Islet precursor cell (in vitro differentiated cells): Measurements from ENCODE around the gene DNAJC5G.
"Not testable (repeated sequence)": the region's sequence is repeated elsewhere in the genome, so short reads cannot be mapped to it uniquely, and the experiment has no call there.

ENCODE experiments used
- DNase-seq: peaks from one replicate; pipeline ENCODE4 v3.0.0-alpha.2; 2018

Gene DNAJC5G

DNA sequence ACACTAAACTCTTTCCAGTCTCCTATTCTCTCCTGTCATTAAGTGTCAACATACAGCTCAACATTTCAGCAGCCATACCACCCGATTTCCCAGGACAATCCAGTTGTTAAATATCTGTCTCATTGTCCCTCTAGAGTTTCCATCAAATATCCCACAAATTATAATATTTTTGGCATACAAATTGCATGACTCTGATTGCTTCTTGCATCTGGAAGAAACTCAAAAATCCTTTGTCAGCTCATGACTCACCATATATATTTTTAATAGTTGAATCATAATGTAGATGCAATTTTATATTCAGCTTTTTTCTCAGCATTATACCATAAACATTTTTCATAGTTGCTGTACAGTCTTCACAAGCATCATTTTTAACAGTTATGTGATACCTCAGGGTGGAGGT is 19.6 kb upstream of the DNAJC5G start:
- no peak for DNase-seq

- DNase-seq: no peak
Measured at GRCh38 chr2:27256855-27257454, 18.3 kb upstream of the DNAJC5G start.

DNA sequence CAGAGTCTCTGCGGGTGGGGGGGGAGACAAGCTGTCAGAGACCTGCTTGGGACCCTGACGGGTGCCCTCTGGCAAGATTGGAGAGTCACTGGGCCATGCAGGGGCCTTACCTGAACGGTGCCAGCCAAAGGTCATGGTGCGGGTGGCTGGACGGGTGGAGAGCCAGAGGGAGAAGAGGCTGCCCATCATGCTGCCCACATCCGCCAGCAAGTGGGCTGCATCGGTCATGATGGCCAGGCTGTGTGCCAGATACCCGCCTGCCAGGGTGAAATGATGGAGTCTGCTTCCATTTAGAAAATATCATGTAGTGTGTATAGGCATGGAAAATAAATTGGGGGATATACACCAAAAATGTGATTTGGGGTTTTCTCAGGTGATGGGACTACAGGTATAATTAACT is 17.2 kb upstream of the DNAJC5G start:
- DNase-seq: no peak

DNA sequence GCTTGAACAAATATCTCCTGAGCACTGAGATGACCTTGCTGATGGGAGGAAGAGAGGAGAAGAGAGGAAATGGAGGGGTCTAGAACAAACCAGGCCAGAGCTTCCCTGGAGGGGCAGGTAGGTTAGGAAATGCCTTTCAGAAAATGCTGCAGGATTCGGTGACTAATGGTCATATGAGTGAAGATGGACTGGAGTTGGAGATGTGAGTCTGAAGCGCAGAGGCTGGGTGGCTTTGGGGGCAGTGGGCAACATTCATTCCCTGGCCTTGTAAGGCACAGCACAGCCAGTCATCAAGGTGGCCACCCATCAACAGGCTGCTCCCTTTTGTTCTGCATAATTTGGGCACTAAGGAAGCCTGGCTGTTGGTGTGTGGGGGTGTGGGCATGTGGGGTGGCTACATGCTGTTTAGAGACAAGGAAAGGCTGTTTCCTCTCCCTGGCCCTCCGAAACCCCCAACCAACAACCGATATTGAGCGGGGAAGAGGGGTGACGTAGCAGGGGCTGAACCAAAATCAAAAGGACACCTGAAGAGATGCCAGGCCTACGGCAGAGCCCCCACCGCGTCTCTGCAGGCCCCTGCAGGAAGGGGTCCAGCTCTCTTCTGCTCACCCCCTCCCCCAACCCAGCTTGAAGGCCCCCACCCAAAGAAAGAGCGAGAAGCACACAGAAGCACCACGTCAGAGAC is 13.8 kb upstream of the DNAJC5G start:
- no peak for DNase-seq

GRCh38 chr2:27261926-27262298 is 13.3 kb upstream of the DNAJC5G start:
- DNase-seq: no peak

DNA sequence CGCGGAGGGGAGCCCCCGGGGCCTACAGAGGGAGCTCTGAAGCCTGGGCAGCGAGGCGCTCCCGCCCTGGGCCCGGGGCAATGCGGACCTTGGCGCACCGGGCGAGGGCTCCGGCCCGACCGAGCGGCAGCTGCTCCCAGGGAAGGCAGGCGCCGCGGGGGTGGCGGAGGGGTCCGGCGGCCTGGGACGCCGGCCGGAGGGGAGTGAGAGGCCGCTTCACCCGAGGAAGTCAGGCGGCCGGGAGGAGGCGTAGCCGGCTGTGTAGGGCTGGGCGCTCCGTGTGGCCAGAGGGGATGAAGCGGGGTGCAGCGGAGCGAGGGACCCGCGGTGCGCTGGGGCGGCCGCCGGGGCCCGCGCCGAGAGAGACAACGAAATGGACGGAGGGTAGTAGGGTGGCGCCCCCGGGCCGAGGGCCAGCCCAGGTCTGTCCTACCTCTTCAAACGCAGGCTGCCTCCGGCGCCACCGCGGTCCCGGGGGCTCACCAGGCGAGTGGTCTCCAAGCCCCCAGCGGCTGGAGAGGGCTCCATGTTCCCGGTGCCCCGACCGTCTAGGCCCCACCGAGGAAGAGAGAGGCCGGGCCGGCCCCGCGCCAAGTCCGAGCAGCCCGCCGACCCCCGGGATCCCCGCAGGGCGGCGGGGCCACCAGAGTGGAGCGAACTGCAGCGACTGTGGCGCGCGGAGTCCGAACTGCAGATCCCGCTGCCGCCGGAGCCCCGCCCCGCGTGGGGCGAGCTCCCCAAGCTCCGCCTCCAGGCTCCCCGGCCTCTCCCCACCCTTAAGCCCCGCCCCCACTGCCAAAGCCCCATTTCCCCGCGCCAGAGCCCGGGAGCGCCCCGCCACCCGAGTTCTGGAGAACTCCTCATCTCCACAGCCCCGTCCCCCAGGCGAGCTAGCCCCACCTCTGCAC is 12.6 kb upstream of the DNAJC5G start, which contains the start of gene SLC30A3:
Gene SLC30A3, minus strand, starts transcription at position 669 of the 908 bp plus-strand sequence. Its CDS starts 141 bp downstream, at position 528.
- no peak for DNase-seq

GRCh38 chr2:27263287-27264252 is 11.7 kb upstream of the DNAJC5G start:
- no peak for DNase-seq

DNA sequence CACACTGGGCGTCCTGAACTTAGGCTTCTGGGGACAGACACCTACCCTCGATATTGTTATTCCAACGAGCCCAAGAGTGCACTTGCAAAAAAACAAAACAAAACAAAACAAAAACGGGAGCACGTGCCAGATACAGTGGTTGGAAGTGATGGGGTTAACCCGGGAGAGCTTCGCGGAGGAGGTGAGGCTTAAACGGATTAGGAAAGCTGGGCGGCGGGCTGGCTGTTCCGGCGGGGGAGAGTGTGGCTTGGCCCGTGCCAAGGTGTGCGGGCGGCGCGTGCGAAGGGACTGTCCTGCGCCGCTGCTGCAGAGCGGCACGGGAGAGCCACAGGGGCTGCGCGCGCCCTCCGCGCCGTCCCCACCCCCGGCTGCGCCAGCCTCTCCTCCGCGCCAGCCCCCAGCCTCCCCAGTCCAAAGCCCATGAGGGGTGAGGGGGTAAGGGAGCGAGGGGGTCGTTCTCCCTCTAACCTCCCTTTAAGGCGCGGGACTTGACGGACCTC is 10.9 kb upstream of the DNAJC5G start:
- DNase-seq: peak; percentile 49

DNA sequence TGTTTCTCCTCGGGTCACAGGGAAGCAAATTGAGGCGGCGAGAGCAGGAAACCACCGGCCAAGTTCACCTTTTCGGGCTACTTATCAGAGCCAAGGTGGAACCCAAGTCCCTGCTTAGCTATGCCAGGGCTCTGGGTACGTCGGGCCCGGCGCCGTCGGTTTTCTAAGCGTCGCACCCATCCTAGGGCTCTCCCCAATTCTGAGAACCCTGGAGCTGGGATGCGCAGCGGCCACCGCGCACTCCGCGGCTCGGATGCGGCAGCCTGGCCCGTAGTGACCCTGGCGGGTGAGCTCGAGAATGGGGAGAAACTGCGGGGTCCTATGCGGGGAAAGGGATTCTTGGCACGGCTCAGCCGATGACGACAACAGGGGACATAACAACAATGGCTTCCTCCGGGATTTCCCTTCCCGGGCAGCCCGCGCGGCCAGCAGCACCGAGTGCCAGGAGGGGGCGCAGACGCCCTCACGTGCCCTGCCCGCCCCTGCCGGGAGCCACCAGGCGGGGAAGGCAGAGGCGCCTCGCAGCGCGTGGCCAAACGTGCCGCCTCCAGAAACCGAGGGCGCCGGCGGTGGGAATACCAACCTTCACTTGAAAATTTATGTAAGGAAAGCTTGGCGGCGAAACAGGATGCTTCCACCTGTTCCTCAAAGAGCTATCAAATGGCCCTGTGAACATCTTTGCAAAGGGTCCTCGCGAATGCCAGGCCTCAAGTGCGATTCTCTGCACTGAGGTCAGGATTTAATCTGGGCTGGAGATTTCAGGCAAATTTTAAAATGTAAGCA is 10.3 kb upstream of the DNAJC5G start:
- DNase-seq: peak; percentile 90

DNA sequence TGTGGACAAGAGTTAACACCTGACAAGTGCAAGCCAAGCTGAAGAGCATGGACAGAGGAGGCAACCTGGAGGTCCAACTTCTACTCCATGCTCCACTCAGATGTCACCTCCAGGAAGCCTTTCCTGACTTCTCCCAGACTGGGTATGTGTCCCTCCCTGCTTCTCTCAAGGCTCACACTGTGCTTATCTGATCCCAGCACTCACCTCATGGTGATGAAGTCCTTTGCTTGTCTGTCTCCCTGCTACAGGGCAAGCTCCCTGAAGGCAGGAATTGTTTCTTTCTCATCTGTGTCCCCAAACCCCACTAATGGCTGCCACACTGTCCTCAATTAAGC is 9.7 kb upstream of the DNAJC5G start:
- DNase-seq: no peak

GRCh38 chr2:27268296-27268695 is 6.9 kb upstream of the DNAJC5G start:
- not testable (repeated sequence) for DNase-seq

GRCh38 chr2:27270131-27270530 is 5.1 kb upstream of the DNAJC5G start:
- no peak for DNase-seq

- DNase-seq: no peak
Measured at GRCh38 chr2:27270670-27271069, 4.6 kb upstream of the DNAJC5G start.

DNA sequence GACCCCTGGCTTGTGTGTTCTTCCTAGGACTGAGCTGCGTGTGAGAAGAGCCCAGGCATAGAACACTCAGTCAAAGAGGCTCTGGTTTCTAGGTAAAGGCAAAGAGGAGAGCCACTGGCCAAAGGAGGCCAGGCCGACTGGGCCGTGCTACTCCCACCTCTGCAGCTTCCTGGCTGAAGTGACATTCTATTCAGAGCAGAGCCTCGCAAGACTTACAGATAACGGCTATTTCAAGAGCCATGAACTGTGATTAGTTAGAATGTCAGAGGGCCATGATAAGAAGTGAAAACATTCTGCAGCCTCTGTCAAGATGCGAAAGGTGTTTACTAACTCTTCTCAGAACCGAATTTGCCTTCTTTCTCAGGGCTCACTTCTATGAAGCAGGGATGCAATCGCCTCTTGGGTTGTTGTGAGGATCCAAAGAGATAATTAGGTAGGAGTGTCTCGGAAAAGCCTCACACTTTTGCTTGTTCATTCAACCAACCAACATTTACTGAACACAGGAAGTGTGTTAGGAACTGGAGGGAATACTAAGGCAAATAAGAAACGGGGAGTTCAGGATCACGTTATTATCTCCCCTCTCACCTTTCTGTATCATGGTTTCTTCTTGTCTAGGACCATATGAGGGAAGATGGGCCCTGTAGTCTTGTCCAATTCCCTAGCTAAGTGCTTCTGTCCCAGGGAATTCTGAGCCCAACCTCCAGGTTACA is 3.4 kb upstream of the DNAJC5G start:
- no peak for DNase-seq

DNA sequence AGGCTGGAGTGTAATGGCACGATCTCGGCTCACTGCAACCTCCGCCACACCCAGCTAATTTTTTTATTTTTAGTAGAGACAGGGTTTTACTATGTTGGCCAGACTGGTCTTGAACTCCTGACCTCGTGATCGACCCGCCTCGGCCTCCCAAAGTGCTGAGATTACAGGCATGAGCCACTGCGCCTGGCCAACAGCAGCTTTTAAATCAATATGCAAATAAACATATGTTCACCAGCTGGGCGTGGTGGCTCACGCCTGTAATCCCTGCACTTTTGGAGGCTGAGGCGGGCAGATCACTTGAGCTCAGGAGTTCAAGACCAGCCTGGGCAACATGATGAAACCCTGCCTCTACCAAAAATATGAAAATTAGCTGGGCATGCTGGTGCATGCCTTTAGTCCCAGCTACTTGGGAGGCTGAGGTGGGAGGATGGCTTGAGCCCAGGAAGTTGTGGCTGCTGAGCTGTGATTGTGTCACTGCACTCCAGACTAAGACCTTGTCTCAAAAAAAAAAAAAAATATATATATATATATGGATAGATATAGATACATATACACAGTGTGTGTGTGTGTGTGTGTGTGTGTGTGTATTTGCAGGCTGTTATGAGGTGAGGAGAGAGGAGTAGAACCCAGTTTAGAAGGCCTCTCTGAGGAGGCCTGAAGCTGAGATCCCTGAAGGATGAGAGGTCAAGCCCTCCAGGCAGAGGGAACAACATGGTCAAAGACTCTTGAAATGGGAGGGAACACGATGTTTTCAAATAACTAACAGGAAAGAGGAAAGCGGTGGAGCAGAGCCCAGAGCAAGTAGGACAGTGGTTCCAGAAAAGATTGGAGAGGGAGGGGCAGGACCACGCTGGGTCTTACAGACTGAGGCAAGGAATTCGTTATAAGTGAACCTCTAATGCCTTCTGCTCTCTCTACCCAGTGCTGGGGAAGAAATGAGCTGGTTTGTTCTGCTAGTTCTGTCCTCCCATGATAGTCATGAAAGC is 2.4 kb upstream of the DNAJC5G start:
- not testable (repeated sequence) for DNase-seq

GRCh38 chr2:27278010-27278409 is 2.8 kb downstream of the DNAJC5G start:
- DNase-seq: no peak

GRCh38 chr2:27280826-27281225 is 5.6 kb downstream of the DNAJC5G start:
- DNase-seq: no peak

- no peak for DNase-seq
Measured at GRCh38 chr2:27281442-27281841, 6.2 kb downstream of the DNAJC5G start.

DNA sequence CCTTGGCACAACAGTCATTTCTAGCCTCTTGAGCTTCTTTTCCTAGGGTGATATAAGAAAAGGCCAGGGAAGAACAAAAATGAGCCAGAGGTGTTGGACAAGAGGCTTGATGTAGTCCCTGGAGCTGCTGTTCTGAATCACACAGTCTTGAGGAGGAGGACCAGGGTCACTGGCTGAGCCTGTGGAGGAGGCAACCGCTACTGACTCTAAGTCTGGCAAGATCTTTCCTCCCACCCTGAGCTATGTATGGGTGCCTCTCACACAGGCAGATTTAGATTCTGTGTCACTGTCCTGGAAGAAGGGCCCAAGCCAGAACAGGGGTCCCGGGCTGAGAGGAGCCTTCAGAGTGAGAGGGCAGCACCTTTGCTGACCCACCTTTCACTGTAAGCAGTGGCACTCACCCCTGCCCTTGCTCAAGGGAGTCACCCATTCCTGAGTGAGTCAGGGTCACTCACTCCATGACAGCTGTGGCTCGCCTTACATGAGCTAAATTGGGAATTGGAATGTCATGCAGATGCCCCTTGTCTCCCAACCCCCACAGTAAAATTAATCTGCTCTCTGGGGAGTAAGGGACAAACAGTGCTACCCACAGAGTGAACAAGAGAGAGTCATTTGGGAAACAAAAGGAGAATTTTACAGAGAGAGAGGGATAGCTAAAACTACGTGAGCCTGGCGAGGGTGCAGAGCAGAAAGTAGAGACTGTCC is 6.8 kb downstream of the DNAJC5G start, which contains the start of gene TRIM54:
Gene TRIM54, plus strand, starts transcription at position 575 of the 705 bp plus-strand sequence. CDS start 303 bp downstream, outside the sequence.
- DNase-seq: peak; percentile 63
